Body of pancreas (tissue), 4 donors: ENCODE measurements around the gene ZCCHC10. TPM values are rescaled to one million over a fixed set of nuclear protein-coding genes. Genes with fewer than 3 reads are reported as not detected.
"Not testable (repeated sequence)": the region's sequence is repeated elsewhere in the genome, so short reads cannot be mapped to it uniquely, and the experiment has no call there.

ENCODE experiments used
- ATAC-seq: fragments of 150-250 bp; one replicate; pipeline ENCODE4 v1.9.1; 2016
- DNase-seq, 4 donors: peaks; one replicate each; pipeline ENCODE4 v3.0.0-alpha.2; 2019
- H3K27ac ChIP-seq, 4 donors: fragments of 200-600 bp; sonication (generic); 1 replicate in 3 of 4; 2 replicates in 1 of 4; pipeline versions ENCODE4 v1.5.1 to v1.6.1; 2016 to 2019; ENCODE audit warnings: mild to moderate bottlenecking in 1 of 4, mixed read lengths in 1 of 4, moderate library complexity in 1 of 4
- H3K27me3 ChIP-seq, 2 donors: fragments of 200-600 bp; sonication (generic); one replicate each; pipeline ENCODE4 v1.6.0; 2016; ENCODE audit warnings: mild to moderate bottlenecking in 1 of 2
- H3K36me3 ChIP-seq, 2 donors: fragments of 200-600 bp; sonication (generic); replicated peaks in 1 of 2; 2 replicates each; pipeline ENCODE4 v1.5.1; 2016; ENCODE audit warnings: low read depth in 2 of 2; ENCODE audit not compliant: insufficient read depth in 1 of 2
- H3K4me1 ChIP-seq: fragments of 200-600 bp; sonication (generic); one replicate; pipeline ENCODE4 v1.6.0; 2016
- H3K4me3 ChIP-seq, 2 donors: fragments of 200-600 bp; sonication (generic); 1 replicate in 1 of 2; 2 replicates in 1 of 2; pipeline ENCODE4 v1.5.1; 2016 to 2019
- H3K9me3 ChIP-seq, 3 donors: fragments of 200-600 bp; sonication (generic); 1 replicate in 2 of 3; 2 replicates in 1 of 3; pipeline ENCODE4 v1.5.1; 2016
- CTCF ChIP-seq, 7 experiments: fragments of 450-650 bp in 4 of 7; fragments of 200-600 bp in 3 of 7; sonication (generic) in 3 of 7; IDR thresholded peaks; one replicate each; pipeline ENCODE4 v1.5.1; 2016 to 2019; ENCODE audit warnings: antibody characterized with exemption in 7 of 7
- POLR2A ChIP-seq, 3 donors: fragments of 450-650 bp; IDR thresholded peaks; one replicate each; pipeline ENCODE4 v1.6.1; 2016; ENCODE audit warnings: antibody characterized with exemption in 3 of 3, mild to moderate bottlenecking in 2 of 3
- WGBS, 2 donors: methylation state at CpG; one replicate each; pipeline ENCODE4 v1.1.5; 2017; 5-methylcytosine and 5-hydroxymethylcytosine counted together
- intact Hi-C: fragments of 100-400 bp; cut with DNase I; formaldehyde crosslinking; loops from one replicate; pipeline ENCODE4 v1.15.1; 2023
- total RNA-seq, 2 donors: library from RNA; depleted of rRNA; stranded (reverse); fragments of >200 nt; gene quantifications; one replicate each; pipeline ENCODE4 v1.1.0, GENCODE V29; 2016

ZCCHC10 gene
- total RNA-seq, 2 donors from 2014 or later = 4.9 to 21.4 TPM

DNA sequence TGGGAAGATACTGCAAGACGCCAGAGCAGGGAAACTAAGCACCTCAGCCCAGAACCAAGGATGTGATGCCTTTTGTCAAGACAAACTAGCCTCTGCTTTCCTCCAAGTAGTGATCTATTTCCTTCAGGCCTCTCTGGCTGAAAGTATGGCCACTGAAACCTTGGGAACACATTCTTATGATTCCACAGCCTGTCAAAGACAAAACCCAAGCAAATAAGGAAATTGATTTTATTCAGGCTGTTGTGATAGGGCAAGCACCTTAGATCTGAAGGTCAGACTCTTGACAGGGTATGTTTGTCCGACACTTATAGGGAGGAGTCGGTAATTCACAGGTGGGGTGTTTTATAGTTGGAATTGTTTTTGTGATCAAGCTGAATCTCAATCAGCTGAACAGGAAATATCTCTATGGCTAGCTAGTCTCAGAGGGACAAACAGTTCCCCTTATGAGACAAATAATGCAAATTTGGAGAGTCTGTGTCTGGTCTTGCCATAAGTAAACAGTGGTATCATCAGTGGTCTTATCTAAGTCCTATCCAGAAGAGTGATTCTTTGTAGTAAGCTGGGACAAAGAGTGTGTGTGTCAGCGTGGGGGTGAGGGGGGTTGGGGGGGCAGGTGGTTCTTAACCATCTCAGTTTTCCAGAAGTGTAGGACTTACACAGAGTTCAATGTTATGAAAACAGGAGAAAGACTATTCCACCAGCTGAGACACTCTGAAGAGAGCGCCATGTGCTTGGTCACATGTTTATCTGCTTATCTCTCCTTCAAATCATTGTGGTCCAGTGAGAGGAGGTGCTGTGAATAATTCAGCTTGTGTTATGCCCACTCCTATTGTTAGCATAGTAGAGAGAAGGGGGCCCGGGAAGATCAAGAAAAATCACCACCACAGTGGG lies 6.7 kb upstream of the ZCCHC10 start:
- DNase-seq = peak in 1 of 4 donors; percentile 9
- intact Hi-C loops = no loop called here
- WGBS, 2 donors = 28 to 30% methylated on average over 6 of the region's 6 CpGs
- Histone ChIP-seq H3K4me3 (no peak overlapping the region), H3K27ac (peak overlapping the region in 3 of 4 donors; percentile 19 to 61 (median 57)), H3K27me3 (no peaks in the 10 kb centered on the region), H3K9me3 (no peaks in the 10 kb centered on the region), H3K36me3 (no peaks in the 10 kb centered on the region), H3K4me1 (peaks cover 24% of the 10 kb centered on the region)
- TF ChIP-seq CTCF (IDR thresholded peaks at IDR 0.05) (no peak), POLR2A (IDR thresholded peaks at IDR 0.05) (no peak)
- peak; percentile 75 for ATAC-seq

DNA sequence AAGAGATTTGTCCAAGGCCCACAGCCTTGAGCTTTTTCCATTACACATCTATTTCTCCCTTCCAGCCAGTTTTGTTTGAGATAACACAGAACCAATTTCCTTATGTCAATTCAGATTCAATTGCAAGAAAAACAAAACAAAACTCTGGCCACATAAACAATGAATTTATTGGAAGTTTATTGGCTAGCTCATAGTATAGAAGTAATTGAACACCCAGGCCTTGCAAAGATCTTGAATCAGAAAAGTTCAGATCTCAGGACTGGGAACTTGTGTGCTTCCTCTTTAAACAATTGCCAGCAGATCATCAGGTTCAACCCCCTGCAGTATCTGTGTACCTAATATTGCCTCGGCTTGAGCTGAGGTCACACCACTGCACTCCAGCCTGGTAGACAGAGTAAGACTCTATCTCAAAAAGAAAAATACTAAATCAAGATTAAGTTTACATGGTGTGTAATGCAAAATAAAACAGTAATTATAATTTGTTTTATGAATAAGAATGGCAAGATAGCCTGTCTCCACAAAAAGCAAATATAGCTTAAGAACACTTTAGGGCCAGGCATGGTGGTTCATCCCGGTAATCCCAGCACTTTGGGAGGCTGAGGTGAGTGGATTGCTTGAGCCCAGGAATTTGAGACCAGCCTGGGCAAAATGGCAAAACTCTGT lies 4.1 kb upstream of the ZCCHC10 start:
- no peak overlapping the region for H3K4me3 ChIP-seq
- no peaks in the 10 kb centered on the region for H3K9me3 ChIP-seq
- TF ChIP-seq POLR2A (IDR thresholded peaks at IDR 0.05) (no peak), CTCF (IDR thresholded peaks at IDR 0.05) (no peak)
- peaks cover 28% of the 10 kb centered on the region for H3K4me1 ChIP-seq
- no peak for ATAC-seq
- no peaks in the 10 kb centered on the region for H3K27me3 ChIP-seq
- H3K27ac ChIP-seq = peak overlapping the region in 3 of 4 donors; percentile 37 to 51 (median 48)
- H3K36me3 ChIP-seq = no peaks in the 10 kb centered on the region
- intact Hi-C loops = no loop called here
- DNase-seq = no peak
- 32 to 40% methylated on average over 2 of the region's 2 CpGs for WGBS, 2 donors

DNA sequence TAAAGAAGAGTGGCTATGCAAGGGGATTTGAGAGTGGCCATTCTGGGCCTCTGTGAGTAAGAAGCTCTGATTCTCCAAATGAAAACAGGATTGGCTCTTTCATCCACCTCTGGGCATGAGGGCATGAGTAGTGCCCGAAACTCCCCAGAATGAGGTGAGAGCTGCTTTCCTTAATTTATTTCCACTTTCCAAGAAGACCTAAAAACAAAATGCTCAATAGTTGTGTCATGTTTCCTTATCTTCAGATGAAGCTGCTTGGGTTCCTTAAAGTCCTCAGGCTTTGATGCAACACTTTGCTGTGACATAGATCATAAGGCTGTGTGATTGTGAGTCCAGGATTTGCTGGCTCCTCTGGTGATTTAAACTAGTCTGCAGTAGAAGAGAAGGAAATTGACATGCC lies 3.1 kb upstream of the ZCCHC10 start:
- 94 to 100% methylated on average over 1 of the region's 1 CpG for WGBS, 2 donors
- H3K36me3 ChIP-seq = no peaks in the 10 kb centered on the region
- no peaks in the 10 kb centered on the region for H3K9me3 ChIP-seq
- no peak for DNase-seq
- peaks cover 29% of the 10 kb centered on the region for H3K4me1 ChIP-seq
- ATAC-seq = no peak
- no peak for TF ChIP-seq POLR2A (IDR thresholded peaks at IDR 0.05)
- TF ChIP-seq CTCF (IDR thresholded peaks at IDR 0.05) = no peak
- no peaks in the 10 kb centered on the region for H3K27me3 ChIP-seq
- intact Hi-C loops = no loop called here
- H3K27ac ChIP-seq = peak overlapping the region in 2 of 4 donors; percentile 48 to 51
- no peak overlapping the region for H3K4me3 ChIP-seq

DNA sequence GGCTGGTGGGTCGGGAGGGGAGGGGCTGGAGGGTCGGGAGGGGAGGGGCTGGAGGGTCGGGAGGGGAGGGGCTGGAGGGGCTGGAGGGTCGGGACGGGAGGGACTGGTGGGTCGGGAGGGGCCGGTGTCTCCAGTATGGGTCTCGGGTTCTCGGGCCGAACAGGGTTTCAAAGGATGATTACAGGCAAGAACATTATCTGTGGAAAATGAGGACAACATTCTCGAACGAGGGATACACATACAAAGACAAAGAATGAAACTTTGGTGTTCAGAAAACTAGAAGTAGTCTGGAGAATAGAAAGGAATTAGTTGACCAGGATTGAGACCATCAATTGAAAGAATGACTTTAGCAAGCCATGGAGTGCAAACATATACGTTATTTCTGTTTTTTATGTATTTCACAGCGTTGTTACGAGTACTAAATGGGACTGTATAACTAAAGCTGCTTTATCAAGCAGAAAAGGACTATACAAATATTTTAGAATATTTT lies 360 bp upstream of the ZCCHC10 start:
- no peak for DNase-seq
- intact Hi-C loops = no loop called here
- Histone ChIP-seq H3K9me3 (no peaks in the 10 kb centered on the region), H3K27ac (peak overlapping the region; percentile 86 to 91 (median 89)), H3K36me3 (peaks cover 0 to 2% of the 10 kb centered on the region in 2 donors), H3K27me3 (no peaks in the 10 kb centered on the region), H3K4me1 (peaks cover 15% of the 10 kb centered on the region), H3K4me3 (peak overlapping the region; percentile 52 to 76)
- TF ChIP-seq CTCF (IDR thresholded peaks at IDR 0.05) (no peak), POLR2A (IDR thresholded peaks at IDR 0.05) (no peak)
- WGBS, 2 donors = 5 to 8% methylated on average over 13 to 14 of the region's 15 CpGs
- no peak for ATAC-seq

- ATAC-seq, DNase-seq, intact Hi-C loops, H3K36me3 ChIP-seq, H3K27ac ChIP-seq, H3K9me3 ChIP-seq, H3K27me3 ChIP-seq, H3K4me3 ChIP-seq: not testable (repeated sequence)
- peaks cover 21% of the 10 kb centered on the region for H3K4me1 ChIP-seq
- WGBS, 2 donors = 94 to 98% methylated on average over 7 of the region's 7 CpGs
These were observed 6.9 kb downstream of the ZCCHC10 start for GRCh38 chr5:133019471-133019870.
